CD4-positive, alpha-beta T cell treated with Interleukin-12 subunit alpha and Interleukin-12 subunit beta, for 1 hour (primary cell): ENCODE results near the gene CCDC179.

Source experiments
- DNase-seq: peaks from one replicate; pipeline ENCODE4 v3.0.0-alpha.2; 2020

CCDC179 gene

GRCh38 chr11:22860241-22860640, at the start of gene CCDC179:
Gene CCDC179, minus strand, starts transcription at chr11:22860474. Its CDS starts 53 bp downstream, at chr11:22860421.
- no peak for DNase-seq

- DNase-seq: no peak
These were observed 43.5 kb upstream of the CCDC179 start for GRCh38 chr11:22903782-22904181.

- DNase-seq: no peak
These were observed 41.3 kb upstream of the CCDC179 start for GRCh38 chr11:22901603-22902002.

DNA sequence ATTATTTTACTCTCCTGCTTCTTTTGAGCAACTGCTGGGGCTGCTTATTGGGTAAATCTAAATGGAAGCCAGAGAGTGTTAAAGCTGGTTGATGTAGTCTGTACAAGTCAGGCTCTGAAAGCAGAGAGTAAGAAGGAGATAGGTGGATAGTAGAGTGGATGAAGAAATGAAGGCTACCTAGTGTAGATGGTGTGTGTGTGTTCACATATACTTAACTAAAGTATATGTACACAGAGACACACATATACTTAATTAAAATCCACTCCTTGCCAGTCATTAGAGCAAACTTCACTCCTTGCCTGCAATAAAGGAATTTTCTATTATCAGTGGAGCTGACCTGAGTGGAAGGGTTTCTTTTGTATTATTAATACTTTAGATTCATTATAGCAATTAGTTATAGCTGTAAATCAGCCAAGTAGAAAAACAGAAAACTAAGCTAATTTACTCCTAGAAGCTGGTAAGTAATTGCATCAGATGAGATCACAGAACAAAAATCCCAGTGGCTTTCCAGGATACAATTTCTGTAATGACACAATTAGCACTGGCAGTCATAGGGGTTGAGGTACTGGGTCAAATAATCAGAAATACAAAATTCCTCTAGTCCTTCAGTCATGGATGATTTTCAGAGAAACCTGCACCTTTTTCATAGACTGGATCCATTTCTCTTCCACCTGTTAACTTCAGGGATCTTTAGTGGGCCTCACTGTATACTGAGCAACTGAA, 40.7 kb upstream of the CCDC179 start:
- no peak for DNase-seq

DNA sequence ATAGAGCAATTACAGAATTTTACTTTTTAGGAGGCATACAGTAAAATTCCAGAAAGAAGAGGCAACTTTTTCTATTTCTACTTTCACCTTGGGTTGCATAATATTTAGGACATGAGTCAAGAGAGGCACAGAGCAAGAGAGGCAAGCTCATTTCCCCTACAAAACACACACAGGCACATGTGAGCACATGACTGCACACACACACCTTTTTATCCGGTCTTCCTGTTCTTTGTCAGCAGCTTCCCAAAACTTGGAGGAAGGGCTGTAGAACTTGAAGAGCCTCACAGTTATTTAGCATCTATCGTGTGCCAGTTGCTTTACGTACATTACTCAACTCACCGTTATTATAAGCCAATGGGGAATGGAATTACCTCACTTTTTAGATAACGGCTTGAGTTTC, 37.8 kb upstream of the CCDC179 start:
- DNase-seq: no peak

- DNase-seq: no peak
These were observed 30.0 kb upstream of the CCDC179 start for GRCh38 chr11:22890227-22890626.

GRCh38 chr11:22884217-22884616, 23.9 kb upstream of the CCDC179 start:
- DNase-seq: no peak

GRCh38 chr11:22879630-22880029, 19.4 kb upstream of the CCDC179 start:
- no peak for DNase-seq

GRCh38 chr11:22878604-22879003, 18.3 kb upstream of the CCDC179 start:
- no peak for DNase-seq

DNA sequence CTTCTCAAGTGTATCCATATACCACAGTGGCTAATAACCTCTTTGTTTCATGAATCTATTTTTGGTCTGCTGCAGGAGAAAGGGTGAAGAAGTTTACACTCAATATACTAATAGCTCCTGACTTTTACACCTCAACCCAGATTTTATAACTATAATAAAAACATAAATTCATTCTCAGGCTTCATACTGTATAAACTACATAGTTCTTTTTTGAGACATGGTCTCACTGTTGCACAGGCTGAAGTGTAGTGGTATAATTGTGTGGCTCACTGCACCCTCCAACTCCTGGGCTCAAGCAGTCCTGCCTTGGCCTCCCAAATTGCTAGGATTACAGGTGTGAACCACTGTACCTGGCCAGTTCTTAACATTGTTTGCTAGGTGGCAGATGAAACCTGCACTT, 17.8 kb upstream of the CCDC179 start:
- DNase-seq: no peak

DNA sequence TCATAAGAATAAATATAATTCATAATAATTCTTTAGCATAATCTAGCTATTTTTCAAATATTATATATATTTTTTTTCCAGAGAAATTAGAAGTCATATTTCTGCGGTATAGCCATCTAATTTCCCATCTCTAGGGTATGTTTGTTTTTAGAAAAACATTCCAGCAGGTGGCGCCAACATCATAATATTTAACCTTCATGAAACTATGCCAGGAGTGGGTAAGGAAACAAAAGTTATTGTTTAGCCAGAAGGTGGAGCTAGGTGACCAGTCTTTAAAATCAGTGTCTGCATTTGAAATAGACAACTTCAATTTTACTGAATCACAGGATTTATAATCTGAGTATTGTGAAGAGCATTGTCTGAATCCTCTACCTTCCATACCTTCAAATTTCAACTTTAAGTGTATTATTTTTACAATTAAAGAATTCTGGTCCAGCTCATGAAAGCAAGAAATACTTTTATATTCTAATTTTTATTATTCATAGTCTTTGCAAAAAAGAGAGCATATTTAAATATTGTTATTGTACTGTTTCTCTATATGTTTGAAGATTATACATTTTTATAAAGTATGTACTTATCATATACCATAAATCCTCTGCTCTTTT, 15.7 kb upstream of the CCDC179 start:
- peak; percentile 74 for DNase-seq

DNA sequence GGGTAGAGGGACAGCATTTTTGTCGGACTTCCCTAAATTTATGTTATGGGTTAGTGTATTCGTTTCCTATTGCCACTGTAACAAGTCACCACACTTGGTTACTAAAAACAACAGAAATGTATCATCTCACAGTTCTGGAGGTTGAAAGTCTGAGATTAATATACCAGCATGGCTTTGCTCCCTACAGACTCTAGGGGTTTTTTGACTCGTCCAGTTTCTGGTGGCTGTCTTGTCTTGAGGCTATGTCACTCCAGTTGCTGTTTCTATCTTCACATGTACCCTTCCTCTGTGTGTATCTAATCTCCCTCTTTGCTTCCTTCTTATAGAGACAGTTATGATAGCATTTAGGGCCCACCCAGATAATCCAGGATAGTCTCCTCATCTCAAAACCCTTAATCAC, 9.1 kb upstream of the CCDC179 start:
- DNase-seq: no peak

GRCh38 chr11:22859756-22860155, 518 bp downstream of the CCDC179 start:
- DNase-seq: no peak

GRCh38 chr11:22851477-22851876, 8.8 kb downstream of the CCDC179 start:
- DNase-seq: no peak

DNA sequence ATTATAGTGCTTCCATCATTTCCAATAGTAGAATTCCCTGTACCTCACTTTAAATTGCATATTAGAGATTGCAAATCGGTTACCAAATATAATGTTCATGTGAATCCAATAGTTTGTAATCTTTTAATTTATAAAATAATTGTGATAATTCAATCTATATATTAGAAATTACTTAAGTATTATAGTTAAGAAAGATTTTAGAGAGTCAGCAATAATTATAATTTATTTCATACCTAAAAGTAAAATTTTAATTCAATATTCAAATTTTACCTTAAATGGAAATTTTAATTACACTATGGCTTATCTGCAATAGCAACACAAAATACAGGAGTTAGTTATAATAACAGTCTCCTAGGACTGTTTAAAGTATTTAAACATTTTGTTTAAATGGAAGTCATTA, 13.5 kb downstream of the CCDC179 start:
- DNase-seq: no peak

DNA sequence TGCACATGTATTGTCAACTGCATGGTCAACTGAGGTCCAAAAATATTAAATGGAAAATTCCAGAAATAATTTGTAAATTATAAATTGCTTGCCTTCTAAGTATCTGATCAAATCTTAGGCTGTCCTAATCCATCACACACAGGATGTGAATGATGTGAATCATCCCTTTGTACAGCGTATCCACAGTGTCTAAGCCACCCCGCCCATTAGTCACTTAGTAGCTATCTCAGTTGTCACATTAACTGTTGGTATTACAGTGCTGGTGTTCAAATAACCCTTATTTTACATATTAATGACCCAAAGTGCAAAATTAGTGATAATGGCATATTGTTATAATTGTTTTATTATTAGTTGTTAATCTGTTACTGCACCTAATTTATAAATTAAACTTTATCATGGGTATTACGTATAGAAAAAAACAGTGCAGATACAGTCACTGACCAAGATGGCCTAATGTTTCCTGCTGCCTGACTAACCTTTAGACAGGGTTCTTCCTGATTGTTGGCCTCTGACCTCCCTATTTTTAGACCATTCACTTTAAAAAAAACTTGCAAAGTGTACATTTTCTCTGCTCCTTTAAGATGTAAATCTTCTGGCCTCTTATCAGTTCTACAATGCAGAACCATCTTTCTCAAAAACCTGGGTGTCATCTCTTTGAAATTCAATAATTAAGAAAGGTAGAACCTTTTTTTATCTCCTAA, 27.8 kb downstream of the CCDC179 start:
- DNase-seq: no peak

GRCh38 chr11:22830082-22830414, 30.2 kb downstream of the CCDC179 start:
- no peak for DNase-seq

DNA sequence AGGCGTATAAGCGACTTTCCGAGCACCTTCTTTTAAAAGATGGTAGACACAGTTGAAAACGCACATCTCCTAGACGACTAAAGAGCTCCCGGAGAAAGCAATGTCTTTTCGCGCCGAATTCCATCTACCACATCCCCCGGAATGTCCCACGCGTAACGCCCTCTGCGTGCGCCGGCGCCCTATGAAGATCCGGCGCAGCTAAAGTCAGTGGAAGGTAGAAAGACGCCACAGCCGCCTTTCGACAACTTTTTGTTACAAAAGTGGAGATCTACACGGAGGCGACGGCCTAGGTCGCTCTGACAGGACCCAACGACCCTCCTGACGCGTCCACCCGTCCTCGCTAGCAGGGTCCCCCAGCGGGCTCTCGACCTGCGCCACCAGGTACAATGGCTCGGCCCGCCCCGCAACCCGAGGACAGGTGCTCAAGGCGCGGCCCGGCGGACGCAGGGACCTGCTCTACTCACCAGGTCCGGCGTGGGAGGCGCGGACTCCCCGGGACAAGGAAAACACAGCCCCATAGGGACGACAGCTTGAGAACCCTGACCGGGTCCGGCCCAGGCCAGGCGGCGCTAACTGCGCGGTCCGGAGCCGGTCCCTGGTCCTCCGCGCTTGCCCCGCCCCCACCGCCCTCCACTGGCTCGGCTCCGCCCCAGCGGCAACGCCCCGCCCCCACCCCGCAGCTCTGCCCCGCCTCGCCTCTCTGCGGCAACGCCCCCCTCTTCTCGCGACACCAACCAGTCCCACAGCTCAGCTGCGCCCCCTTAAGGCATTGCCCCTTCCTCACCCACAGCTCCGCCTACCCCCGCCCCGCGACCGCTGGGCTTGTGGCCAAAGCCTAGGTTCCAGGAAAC, 30.8 kb downstream of the CCDC179 start, which contains the start of gene SVIP:
Gene SVIP, minus strand, starts transcription at position 571 of the 851 bp plus-strand sequence. Its CDS starts 53 bp downstream, at position 518.
- DNase-seq: peak; percentile 93

- no peak for DNase-seq
These were observed 31.9 kb downstream of the CCDC179 start for GRCh38 chr11:22828373-22828772.

- no peak for DNase-seq
These were observed 38.1 kb downstream of the CCDC179 start for GRCh38 chr11:22822203-22822602.

DNA sequence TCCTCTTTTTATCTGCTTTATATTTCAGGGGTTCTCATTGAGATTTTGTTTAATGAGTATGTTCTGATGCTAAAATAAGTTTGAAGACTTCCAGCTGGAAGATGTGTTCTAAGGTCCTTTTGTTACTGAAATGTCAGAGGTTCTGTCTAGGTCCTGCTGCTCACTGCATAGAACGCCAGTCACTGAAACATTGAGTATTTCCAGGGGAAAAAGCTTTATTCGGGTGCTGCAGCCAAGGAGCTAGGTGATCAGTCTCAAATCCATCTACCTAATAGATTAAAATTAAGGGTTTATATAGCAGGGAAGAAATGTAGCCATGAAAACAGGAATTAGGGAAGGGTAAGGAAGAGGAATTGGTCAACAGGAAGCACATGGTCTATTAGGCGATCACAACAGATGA, 50.4 kb downstream of the CCDC179 start:
- no peak for DNase-seq

DNA sequence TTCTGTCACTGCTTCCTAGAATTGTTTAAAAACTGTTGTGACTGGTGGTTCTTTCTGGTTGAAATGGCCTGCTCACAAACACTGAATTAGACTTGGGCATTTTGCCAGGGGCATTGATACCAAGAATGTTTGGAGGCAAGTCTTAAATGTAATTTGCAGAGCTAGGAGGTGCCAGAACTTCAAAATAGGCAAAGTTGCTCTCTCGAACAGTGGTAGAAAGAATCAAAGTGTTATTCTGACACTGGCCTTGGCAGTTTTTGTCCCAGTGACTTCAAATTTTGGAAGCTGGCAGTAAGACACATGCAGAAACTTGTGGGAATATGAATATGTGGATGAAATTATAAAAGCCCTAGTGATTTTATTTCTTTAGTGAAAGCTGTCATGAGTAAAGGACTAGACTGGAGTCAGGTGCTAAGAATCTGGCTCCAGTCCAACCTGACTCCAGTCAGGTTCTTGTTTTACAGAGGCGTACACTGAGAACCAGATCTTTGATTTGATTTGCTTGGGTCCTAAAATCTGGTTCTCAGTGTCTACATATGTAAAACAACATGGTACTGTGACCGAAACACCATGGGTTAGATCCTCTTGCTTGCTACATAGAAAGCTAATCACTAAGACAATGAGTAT, 51.6 kb downstream of the CCDC179 start:
- no peak for DNase-seq
